GM21367 (cell line): ENCODE data around the gene MUC5AC.

ENCODE experiments used
- ATAC-seq: cut with Tn5 transposase; IDR thresholded peaks from one replicate; pipeline ENCODE4 v1.9.1; 2021; ENCODE audit not compliant: unreplicated experiment

Gene MUC5AC

GRCh38 chr11:1120532-1121330 is 37.0 kb upstream of the MUC5AC start:
- ATAC-seq, result no peak

DNA sequence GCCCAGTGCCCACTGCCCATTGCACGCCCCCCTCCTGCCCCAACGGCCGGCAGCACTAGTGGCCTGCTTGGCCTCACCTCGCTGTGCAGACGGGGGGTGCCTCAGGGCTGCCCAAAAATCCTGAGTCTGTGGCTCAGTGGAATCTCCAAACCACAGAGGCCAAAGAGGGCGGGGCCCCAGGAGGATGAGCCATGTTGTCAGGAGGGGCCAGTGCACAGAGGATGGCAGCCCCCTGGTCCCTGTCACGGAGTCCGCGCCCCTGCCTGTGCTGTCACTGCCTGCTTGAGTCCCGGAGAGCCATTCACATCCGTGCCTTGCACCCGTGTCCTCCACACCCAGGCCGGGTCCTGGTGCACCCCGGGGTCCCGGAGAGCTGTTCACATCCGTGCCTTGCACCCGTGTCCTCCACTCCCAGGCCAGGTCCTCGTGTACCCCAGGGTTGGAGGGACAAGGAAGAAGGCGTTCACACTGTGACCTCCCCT is 36.4 kb upstream of the MUC5AC start:
- ATAC-seq, result no peak

GRCh38 chr11:1121813-1122663 is 35.7 kb upstream of the MUC5AC start:
- ATAC-seq, result no peak

DNA sequence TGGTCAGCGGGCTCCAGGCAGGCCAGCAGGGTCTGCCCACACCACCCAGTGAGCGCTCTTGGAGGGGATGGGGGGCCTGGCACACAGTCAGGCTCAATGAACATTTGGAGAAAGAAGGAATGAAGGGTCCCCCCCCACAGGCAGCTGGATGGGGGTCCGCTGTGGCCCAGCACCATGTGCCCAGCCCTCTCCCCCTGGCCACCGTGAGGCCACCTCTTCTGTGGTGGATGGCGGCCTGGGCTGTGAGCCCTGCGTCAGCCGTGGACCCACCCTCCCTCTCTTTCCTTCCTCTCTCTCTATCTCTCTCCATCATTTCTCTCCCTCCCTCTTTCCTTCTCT is 35.1 kb upstream of the MUC5AC start:
- ATAC-seq, result no peak

GRCh38 chr11:1123970-1124369 is 33.8 kb upstream of the MUC5AC start:
- no peak for ATAC-seq

GRCh38 chr11:1125803-1126202 is 31.9 kb upstream of the MUC5AC start:
- ATAC-seq, result no peak

DNA sequence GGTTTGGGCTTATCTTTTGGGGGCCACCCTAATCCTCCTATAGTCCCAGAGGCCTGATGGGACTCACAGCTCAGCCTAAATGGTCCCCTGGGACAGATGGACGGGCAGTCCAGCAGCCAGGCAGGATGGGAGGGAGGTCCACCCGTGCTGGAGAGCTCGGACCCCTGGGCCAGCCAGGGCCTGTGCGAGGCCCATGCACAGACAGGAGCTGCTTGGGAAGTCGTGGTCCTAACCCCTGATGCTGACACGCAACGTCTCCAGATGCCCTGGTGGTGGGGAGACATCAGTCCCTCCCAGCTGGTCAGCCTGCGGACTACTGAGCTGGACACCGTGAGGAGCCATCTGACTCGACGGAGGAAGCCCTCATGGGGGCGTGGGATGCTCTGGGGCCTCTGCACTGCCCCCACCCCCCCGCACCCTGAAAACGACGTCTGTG is 31.2 kb upstream of the MUC5AC start:
- ATAC-seq, result no peak

DNA sequence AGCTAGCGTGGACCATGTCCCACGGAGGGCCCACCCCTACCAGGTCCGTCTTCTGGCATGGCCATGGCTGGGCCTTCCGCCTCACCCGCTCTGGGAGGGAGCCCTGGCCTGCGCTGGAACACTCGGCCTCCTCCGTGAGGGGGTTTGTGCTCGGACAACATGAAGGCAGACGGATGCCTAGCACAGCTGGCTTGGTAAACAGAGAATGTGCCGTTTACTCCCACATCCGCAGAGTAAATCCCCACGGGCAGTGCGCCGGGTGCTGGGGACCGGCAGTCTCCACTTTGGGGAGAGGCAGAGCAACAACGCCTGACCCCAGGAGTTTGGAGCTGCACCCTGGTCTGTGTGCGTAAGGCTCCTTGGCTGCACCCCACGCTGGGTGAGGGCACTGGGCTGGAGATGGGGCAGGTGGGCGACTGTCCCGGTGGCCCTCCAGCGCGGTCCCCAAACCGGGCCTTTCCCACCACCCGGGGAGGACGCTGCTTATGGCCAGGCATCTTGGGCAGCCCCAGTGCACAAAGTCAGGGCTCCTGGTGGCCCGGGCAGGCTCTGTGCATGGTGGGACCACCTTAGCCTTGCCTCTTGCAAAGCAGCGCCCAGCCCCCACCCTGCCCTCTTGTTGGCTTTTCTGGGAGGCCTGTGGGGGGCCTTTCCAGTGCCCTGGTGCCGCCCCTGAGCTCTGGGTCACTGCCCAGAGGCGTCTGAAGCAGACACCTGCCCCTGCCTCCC is 30.7 kb upstream of the MUC5AC start:
- ATAC-seq, result no peak

- ATAC-seq, result no peak
Observed at GRCh38 chr11:1127664-1128162, 30.0 kb upstream of the MUC5AC start.

DNA sequence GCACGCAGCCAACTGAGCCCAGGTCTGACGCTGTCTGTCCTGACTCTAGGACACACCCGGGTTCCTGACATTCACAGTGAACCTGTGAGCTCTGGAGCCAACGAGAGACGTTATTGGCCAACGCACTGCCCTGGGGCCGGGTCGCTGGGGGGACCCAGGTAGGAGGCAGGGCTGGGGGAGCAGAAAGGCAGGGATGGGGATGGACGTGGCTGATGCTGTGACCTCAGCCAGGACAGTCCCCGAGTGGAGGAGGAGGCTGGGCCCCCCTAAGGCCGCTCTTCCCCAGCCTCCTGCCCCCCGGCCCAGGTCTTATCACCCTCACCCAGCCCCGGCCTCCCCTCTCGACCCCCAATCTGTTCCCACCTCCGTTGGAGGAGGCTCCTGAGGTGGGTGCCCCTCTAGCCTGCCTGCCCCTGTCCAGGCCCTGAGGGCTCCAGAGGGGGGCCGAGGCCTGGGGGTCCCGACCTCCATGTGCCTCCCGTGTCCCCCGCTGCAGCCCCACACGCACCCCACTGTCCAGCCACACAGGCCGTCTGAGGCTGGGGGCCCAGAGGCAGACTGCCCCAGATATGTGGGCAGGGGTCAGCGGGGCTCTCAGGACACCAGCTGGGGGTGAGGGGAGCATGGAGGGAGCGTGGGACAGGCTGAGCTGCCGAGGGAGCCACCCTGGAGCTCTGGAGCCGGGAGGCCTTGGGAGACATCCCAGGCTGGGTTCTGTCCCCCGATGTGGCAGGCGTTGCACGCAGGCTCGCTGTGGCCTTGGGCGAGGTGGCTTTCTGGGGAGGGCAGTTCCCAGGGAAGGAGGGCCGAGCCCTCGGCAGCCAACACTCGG is 29.2 kb upstream of the MUC5AC start:
- ATAC-seq, result no peak

GRCh38 chr11:1129143-1129610 is 28.6 kb upstream of the MUC5AC start:
- no peak for ATAC-seq

DNA sequence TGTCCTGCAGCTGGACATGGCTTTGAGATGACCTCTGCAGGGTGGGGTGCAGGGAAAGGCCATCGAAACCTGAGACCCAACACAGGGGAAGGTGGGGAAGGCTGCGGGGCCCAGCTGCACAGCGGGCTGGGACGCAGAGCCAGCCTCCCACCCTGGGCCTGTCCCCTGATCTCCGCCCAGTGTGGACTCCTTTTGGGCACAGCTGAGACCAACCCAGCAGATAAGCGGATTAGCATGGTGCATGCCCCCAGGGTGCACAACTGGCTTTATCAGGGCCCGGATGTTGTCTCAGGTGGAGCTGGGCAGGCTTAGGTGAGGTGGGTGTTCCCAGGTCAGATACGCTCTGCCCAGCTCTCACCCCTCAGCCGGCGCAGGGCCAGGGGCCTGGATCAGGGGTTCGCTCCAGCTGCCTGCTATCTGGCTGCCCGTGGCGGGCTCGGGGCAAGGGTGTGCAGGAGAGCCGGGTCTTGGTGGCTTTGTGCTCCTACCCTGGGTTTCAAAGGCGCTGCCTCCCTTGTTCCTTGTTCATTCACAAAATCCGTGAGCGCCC is 28.1 kb upstream of the MUC5AC start:
- ATAC-seq, result no peak

DNA sequence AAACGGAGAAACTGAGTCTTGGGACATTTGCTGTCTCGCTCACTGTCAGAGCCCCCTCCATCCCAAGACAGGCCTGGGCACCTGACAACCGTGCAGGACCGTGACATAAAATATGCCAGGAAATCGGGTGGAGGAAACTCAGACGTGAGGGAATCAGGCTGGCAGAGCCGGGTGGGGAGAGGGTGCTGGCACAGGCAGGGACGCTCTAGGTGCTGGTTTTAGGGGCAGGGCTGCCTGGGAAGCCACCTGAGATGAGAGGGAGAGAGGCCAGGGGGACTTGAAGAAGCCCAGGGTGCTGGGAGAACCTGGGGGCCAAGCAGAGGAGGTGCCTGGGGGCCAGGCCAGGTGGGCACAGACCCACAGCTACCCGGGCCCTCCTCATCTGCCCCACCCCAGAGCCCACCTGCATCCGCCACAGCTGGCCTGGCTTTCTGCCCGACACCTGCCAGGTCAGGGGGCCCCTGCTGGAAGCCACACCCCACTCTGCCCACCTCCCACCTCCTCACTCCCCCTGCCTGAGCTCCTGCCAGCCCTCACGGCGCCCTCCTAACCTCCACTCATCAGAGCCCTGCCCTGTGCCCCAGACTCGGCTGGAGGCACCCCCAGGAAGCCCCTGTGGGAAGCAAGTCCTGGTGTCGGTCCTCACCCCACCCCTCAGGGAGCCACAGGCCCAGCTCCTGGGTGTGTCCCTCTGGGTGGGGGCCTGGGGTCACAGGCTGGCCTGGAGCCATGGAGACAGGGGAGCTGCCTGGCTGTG is 27.3 kb upstream of the MUC5AC start:
- no peak for ATAC-seq

GRCh38 chr11:1131033-1131911 is 26.5 kb upstream of the MUC5AC start:
- no peak for ATAC-seq

DNA sequence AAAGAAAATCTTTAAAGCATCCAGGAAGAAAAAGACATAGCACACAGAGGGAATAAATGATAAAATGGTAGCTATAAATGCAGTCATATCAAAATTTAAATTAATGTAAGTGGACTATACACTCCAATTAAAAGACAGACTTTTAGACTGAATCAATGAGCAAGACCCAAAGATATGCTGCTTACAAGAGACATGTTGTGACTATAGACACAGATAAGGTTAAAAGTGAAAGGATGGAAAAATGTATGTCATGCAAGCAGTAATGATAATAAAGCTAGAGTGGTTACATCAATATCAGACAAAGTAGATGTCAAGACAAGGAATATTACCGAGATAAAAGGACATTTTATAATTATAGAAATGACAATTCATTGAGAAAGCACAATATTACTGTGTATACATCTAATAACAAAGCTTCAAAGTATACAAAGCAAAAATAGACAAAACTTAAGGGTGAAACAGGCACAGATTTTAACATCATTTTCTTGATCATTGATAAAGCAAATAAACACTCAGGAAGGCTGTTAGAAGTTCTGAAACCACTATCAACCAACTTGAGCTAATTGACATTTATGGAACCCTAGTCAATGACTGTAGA is 22.8 kb upstream of the MUC5AC start:
- ATAC-seq, result no peak

DNA sequence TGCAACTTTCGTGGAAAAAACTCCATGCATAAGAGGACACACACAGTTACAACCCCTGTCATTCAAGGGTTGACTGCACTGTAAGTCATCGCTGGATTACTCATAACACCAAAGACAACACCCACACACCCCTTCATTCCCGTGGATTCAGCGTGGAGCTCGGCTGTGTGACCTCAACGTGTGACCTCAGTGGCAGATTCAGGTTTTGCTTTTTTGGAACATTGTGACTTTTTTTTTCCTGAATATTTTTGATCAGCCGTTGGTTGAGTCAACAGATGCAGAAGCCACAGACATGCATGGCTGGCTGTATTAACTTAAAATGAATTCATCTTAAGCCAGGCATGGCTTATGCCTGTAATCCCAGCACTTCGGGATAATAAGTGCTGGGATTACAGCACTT is 19.7 kb upstream of the MUC5AC start:
- no peak for ATAC-seq

- no peak for ATAC-seq
Observed at GRCh38 chr11:1139441-1140083, 18.2 kb upstream of the MUC5AC start.
